K562 (cell line): ENCODE results near the gene PCNX3. TPM values are rescaled to one million over a fixed set of nuclear protein-coding genes. Genes with fewer than 3 reads are reported as not detected.

Experiments
- ERF ChIP-seq: fragments of 450-650 bp; formaldehyde crosslinking; IDR thresholded peaks from 2 replicates; pipeline ENCODE4 v1.4.0; 2020; ENCODE audit warnings: mild to moderate bottlenecking, mixed read lengths
- FOXK2 ChIP-seq, 2 experiments: fragments of 450-650 bp; IDR thresholded peaks in 1 of 2; conservative IDR thresholded peaks in 1 of 2; 2 replicates each; pipeline ENCODE4 v1.6.1; 2016; ENCODE audit warnings: low read depth in 2 of 2, mild to moderate bottlenecking in 1 of 2
- ILF3 ChIP-seq: fragments of 450-650 bp; IDR thresholded peaks from 2 replicates; pipeline ENCODE4 v1.6.1; 2018; ENCODE audit warnings: antibody characterized with exemption, mild to moderate bottlenecking, moderate library complexity, borderline replicate concordance
- ILK ChIP-seq: fragments of 450-650 bp; IDR thresholded peaks from 2 replicates; pipeline ENCODE4 v1.6.1; 2016; ENCODE audit warnings: missing genetic modification characterization, low read depth, mild to moderate bottlenecking, missing compliant biosample characterization, moderate library complexity, borderline replicate concordance
- KLF1 ChIP-seq: fragments of 450-650 bp; IDR thresholded peaks from 2 replicates; pipeline ENCODE4 v1.6.1; 2016; ENCODE audit warnings: missing genetic modification characterization, missing compliant biosample characterization
- MTF1 ChIP-seq: fragments of 250-450 bp; sonication (Bioruptor Pico); IDR thresholded peaks from 2 replicates; pipeline ENCODE4 v1.9.0; 2021; ENCODE audit warnings: moderate library complexity, mild to moderate bottlenecking, inconsistent platforms, borderline replicate concordance
- NR2F6 ChIP-seq: fragments of 450-650 bp; formaldehyde crosslinking; IDR thresholded peaks from 2 replicates; pipeline ENCODE4 v1.4.0; 2020; ENCODE audit warnings: mild to moderate bottlenecking
- RUNX1 ChIP-seq: sonication (generic); IDR thresholded peaks from 2 replicates; pipeline ENCODE4 v1.6.1; 2016; ENCODE audit warnings: antibody characterized with exemption, low read depth
- SIN3A ChIP-seq, 2 experiments: fragments of 150-350 bp in 1 of 2; IDR thresholded peaks; 2 replicates each; pipeline ENCODE4 v1.6.1; 2011 to 2016; ENCODE audit warnings: borderline replicate concordance in 2 of 2, low read depth in 2 of 2, low read length in 2 of 2, mild to moderate bottlenecking in 2 of 2, moderate library complexity in 2 of 2; ENCODE audit not compliant: control insufficient read depth in 1 of 2
- SMARCA4 ChIP-seq: fragments of 450-650 bp; IDR thresholded peaks from 2 replicates; pipeline ENCODE4 v1.6.1; 2016
- WHSC1 ChIP-seq: IDR thresholded peaks from one replicate; pipeline ENCODE4 v1.6.1; 2012; ENCODE audit warnings: low read length, control low read depth, inconsistent platforms
- ZNF282 ChIP-seq: sonication (generic); formaldehyde crosslinking; IDR thresholded peaks from 2 replicates; pipeline ENCODE4 v1.8.1; 2023; ENCODE audit warnings: missing genetic modification reagents
- polyA plus RNA-seq, 8 experiments: library from polyadenylated mRNA; depleted of rRNA in 4 of 8; stranded (reverse) in 5 of 8; unstranded in 3 of 8; fragments of >200 nt; fragmentation: Nextera tagmentation in 2 of 8; fragmentation: Illumina TruSeq in 1 of 8; extraction: Ambion mirVana in 2 of 8; extraction: Trizol in 1 of 8; gene quantifications; 2 replicates each; pipeline versions ENCODE4 v1.2.1 to v1.2.3, GENCODE V29; 2011 to 2014; ENCODE audit warnings: inconsistent platforms in 1 of 8, missing spikeins in 1 of 8
- total RNA-seq, 7 experiments: library from RNA; depleted of rRNA in 6 of 7; stranded (reverse); fragments of >200 nt in 6 of 7; fragmentation: Illumina TruSeq in 2 of 7; extraction: Trizol in 2 of 7; gene quantifications; 2 replicates each; pipeline versions ENCODE4 v1.2.1 to v1.2.3, GENCODE V29; 2011 to 2021; ENCODE audit warnings: low replicate concordance in 1 of 7
- TF ChIP-seq, protein P1 (sequence below): fragments of 250-450 bp; sonication (Bioruptor Pico); IDR thresholded peaks from 2 replicates; pipeline ENCODE4 v1.8.0; 2021; ENCODE audit warnings: borderline replicate concordance, mild to moderate bottlenecking, moderate library complexity; ENCODE audit not compliant: poor library complexity, severe bottlenecking
- TF ChIP-seq, protein P2 (sequence below): fragments of 450-650 bp; formaldehyde crosslinking; IDR thresholded peaks from 2 replicates; pipeline ENCODE4 v1.4.0; 2020; ENCODE audit warnings: mild to moderate bottlenecking
- TF ChIP-seq, protein P3 (sequence below): fragments of 200-600 bp; sonication (generic); IDR thresholded peaks from one replicate; pipeline ENCODE4 v1.6.1; 2012; ENCODE audit warnings: mild to moderate bottlenecking, low read depth, low read length, inconsistent platforms

The PCNX3 gene
- total and polyA plus RNA-seq, 9 of the 15 experiments (the other 6 are each of a cell fraction or from before 2014, with no cell fraction given) = 0.11 to 47.8 (median 12.8) TPM

DNA sequence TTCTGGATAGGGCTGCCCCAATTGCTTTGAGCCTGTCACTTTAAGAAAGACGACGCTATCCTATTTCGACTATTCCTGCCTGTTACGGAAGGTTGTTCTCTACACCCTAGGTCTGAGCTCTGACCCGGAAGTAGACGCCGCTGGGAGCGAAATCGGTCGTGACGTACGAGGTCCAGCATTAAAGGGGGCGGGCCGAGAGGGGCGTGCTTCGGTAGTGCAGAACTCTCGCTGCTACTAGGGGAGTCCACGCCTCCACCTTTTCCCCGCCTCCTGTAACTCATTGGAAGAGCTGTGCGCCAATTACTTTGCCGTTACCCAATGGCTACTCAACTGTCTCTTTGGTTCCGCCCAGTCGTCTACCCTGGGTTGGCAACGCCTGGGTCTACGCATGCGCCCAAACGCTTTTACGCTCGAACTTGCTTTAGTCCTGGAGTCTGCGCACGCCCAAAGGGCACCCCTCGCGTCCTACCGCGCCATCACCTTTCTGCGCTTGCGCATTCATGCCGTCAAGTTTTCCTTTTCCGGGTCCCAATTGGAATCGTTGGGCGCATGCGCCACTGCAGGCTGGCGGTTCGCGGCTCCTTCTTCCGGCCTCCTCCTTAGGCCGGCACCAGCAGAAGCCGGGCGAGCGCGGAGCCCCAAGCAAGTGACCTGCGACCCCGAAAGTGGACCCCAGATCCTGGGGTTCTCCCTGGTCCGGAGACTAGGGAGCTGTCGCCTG lies at the start of gene PCNX3 (continued):
- no peak for TF ChIP-seq SMARCA4
- peak; percentile 65 to 89; a peak in 3 of 4 replicates for TF ChIP-seq FOXK2 (conservative IDR thresholded peaks at IDR 0.05 in 1 of 2, IDR thresholded peaks at IDR 0.05 in 1 of 2; ENCODE audit: low read depth in 2 of 2)
- TF ChIP-seq, protein P1, sequence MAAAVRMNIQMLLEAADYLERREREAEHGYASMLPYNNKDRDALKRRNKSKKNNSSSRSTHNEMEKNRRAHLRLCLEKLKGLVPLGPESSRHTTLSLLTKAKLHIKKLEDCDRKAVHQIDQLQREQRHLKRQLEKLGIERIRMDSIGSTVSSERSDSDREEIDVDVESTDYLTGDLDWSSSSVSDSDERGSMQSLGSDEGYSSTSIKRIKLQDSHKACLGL (CRISPR knock-in tag) = no peak
- no peak for TF ChIP-seq RUNX1
- no peak for TF ChIP-seq WHSC1
- no peak for TF ChIP-seq MTF1 (CRISPR knock-in tag)
- TF ChIP-seq NR2F6 (CRISPR knock-in tag) = no peak
- TF ChIP-seq, protein P2, sequence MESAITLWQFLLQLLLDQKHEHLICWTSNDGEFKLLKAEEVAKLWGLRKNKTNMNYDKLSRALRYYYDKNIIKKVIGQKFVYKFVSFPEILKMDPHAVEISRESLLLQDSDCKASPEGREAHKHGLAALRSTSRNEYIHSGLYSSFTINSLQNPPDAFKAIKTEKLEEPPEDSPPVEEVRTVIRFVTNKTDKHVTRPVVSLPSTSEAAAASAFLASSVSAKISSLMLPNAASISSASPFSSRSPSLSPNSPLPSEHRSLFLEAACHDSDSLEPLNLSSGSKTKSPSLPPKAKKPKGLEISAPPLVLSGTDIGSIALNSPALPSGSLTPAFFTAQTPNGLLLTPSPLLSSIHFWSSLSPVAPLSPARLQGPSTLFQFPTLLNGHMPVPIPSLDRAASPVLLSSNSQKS (CRISPR knock-in tag) = no peak
- TF ChIP-seq, protein P3, sequence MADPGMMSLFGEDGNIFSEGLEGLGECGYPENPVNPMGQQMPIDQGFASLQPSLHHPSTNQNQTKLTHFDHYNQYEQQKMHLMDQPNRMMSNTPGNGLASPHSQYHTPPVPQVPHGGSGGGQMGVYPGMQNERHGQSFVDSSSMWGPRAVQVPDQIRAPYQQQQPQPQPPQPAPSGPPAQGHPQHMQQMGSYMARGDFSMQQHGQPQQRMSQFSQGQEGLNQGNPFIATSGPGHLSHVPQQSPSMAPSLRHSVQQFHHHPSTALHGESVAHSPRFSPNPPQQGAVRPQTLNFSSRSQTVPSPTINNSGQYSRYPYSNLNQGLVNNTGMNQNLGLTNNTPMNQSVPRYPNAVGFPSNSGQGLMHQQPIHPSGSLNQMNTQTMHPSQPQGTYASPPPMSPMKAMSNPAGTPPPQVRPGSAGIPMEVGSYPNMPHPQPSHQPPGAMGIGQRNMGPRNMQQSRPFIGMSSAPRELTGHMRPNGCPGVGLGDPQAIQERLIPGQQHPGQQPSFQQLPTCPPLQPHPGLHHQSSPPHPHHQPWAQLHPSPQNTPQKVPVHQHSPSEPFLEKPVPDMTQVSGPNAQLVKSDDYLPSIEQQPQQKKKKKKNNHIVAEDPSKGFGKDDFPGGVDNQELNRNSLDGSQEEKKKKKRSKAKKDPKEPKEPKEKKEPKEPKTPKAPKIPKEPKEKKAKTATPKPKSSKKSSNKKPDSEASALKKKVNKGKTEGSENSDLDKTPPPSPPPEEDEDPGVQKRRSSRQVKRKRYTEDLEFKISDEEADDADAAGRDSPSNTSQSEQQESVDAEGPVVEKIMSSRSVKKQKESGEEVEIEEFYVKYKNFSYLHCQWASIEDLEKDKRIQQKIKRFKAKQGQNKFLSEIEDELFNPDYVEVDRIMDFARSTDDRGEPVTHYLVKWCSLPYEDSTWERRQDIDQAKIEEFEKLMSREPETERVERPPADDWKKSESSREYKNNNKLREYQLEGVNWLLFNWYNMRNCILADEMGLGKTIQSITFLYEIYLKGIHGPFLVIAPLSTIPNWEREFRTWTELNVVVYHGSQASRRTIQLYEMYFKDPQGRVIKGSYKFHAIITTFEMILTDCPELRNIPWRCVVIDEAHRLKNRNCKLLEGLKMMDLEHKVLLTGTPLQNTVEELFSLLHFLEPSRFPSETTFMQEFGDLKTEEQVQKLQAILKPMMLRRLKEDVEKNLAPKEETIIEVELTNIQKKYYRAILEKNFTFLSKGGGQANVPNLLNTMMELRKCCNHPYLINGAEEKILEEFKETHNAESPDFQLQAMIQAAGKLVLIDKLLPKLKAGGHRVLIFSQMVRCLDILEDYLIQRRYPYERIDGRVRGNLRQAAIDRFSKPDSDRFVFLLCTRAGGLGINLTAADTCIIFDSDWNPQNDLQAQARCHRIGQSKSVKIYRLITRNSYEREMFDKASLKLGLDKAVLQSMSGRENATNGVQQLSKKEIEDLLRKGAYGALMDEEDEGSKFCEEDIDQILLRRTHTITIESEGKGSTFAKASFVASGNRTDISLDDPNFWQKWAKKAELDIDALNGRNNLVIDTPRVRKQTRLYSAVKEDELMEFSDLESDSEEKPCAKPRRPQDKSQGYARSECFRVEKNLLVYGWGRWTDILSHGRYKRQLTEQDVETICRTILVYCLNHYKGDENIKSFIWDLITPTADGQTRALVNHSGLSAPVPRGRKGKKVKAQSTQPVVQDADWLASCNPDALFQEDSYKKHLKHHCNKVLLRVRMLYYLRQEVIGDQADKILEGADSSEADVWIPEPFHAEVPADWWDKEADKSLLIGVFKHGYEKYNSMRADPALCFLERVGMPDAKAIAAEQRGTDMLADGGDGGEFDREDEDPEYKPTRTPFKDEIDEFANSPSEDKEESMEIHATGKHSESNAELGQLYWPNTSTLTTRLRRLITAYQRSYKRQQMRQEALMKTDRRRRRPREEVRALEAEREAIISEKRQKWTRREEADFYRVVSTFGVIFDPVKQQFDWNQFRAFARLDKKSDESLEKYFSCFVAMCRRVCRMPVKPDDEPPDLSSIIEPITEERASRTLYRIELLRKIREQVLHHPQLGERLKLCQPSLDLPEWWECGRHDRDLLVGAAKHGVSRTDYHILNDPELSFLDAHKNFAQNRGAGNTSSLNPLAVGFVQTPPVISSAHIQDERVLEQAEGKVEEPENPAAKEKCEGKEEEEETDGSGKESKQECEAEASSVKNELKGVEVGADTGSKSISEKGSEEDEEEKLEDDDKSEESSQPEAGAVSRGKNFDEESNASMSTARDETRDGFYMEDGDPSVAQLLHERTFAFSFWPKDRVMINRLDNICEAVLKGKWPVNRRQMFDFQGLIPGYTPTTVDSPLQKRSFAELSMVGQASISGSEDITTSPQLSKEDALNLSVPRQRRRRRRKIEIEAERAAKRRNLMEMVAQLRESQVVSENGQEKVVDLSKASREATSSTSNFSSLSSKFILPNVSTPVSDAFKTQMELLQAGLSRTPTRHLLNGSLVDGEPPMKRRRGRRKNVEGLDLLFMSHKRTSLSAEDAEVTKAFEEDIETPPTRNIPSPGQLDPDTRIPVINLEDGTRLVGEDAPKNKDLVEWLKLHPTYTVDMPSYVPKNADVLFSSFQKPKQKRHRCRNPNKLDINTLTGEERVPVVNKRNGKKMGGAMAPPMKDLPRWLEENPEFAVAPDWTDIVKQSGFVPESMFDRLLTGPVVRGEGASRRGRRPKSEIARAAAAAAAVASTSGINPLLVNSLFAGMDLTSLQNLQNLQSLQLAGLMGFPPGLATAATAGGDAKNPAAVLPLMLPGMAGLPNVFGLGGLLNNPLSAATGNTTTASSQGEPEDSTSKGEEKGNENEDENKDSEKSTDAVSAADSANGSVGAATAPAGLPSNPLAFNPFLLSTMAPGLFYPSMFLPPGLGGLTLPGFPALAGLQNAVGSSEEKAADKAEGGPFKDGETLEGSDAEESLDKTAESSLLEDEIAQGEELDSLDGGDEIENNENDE = no peak
- TF ChIP-seq SIN3A (IDR thresholded peaks at IDR 0.05; ENCODE audit: borderline replicate concordance in 2 of 2, control insufficient read depth in 1 of 2, low read depth in 2 of 2, low read length in 2 of 2) = peak; percentile 66 to 92
- no peak for TF ChIP-seq ZNF282
- no peak for TF ChIP-seq KLF1 (tag)
- no peak for TF ChIP-seq ILK (tag)
- no peak for TF ChIP-seq ILF3
- 0 out of 2 replicates have a peak, but pooled peaks have one; percentile 63 for TF ChIP-seq ERF (CRISPR knock-in tag)
